ENCODE data around the gene TBX22. TPM values are rescaled to one million over a fixed set of nuclear protein-coding genes. Genes with fewer than 3 reads are reported as not detected.
A peak's percentile ranks its signal among the peaks of the same experiment; 100 is the strongest.

Gene TBX22
- total RNA-seq, 1 experiment from 2014 or later, result not detected

GRCh38 chrX:80011522-80011921, 3.0 kb upstream of the TBX22 start:
- CTCF ChIA-PET, result no interaction called here
- H3K9me3 Mint-ChIP-seq (ENCODE audit: unreplicated experiment), result peaks cover 44% of the 10 kb centered on the region
- no peaks in the 10 kb centered on the region for H3K27me3 Mint-ChIP-seq (ENCODE audit: insufficient read depth, unreplicated experiment)
- H3K4me1 Mint-ChIP-seq (ENCODE audit: insufficient read depth, unreplicated experiment), result no peaks in the 10 kb centered on the region
- no peaks in the 10 kb centered on the region for H3K36me3 Mint-ChIP-seq (ENCODE audit: insufficient read depth, unreplicated experiment)
- POLR2A ChIA-PET, result no interaction called here
- DNase-seq (ENCODE audit: unreplicated experiment), result no peak
- TF ChIP-seq CTCF (IDR thresholded peaks at IDR 0.05; ENCODE audit: unreplicated experiment), result no peak
- no peak overlapping the region for H3K27ac Mint-ChIP-seq (ENCODE audit: low read depth, unreplicated experiment)
- H3K4me3 Mint-ChIP-seq (ENCODE audit: unreplicated experiment), result no peak overlapping the region
- intact Hi-C loops (cut with micrococcal nuclease), result no loop called here
- no TSS peak for BruUV-seq (replicated peaks)

GRCh38 chrX:80016182-80016581, 1.6 kb downstream of the TBX22 start:
- intact Hi-C loops (cut with micrococcal nuclease), result no loop called here
- no peaks in the 10 kb centered on the region for H3K27me3 Mint-ChIP-seq (ENCODE audit: insufficient read depth, unreplicated experiment)
- H3K9me3 Mint-ChIP-seq (ENCODE audit: unreplicated experiment), result peaks cover 33% of the 10 kb centered on the region
- DNase-seq (ENCODE audit: unreplicated experiment), result peak; percentile 32
- H3K4me1 Mint-ChIP-seq (ENCODE audit: insufficient read depth, unreplicated experiment), result no peaks in the 10 kb centered on the region
- no peak overlapping the region for H3K4me3 Mint-ChIP-seq (ENCODE audit: unreplicated experiment)
- H3K27ac Mint-ChIP-seq (ENCODE audit: low read depth, unreplicated experiment), result no peak overlapping the region
- CTCF ChIA-PET, result interaction anchor here (0.6 kb wide), 1 partner anchor 185 kb away, joined by 9 read pairs; no protein-coding TSS in a partner anchor
- no peak for TF ChIP-seq CTCF (IDR thresholded peaks at IDR 0.05; ENCODE audit: unreplicated experiment)
- POLR2A ChIA-PET, result no interaction called here
- no TSS peak for BruUV-seq (replicated peaks)
- no peaks in the 10 kb centered on the region for H3K36me3 Mint-ChIP-seq (ENCODE audit: insufficient read depth, unreplicated experiment)

GRCh38 chrX:80021621-80022020, 7.1 kb downstream of the TBX22 start:
- Mint-ChIP-seq H3K27me3 (ENCODE audit: insufficient read depth, unreplicated experiment) (no peaks in the 10 kb centered on the region), H3K9me3 (ENCODE audit: unreplicated experiment) (peaks cover 24% of the 10 kb centered on the region), H3K4me1 (ENCODE audit: insufficient read depth, unreplicated experiment) (no peaks in the 10 kb centered on the region), H3K36me3 (ENCODE audit: insufficient read depth, unreplicated experiment) (no peaks in the 10 kb centered on the region), H3K4me3 (ENCODE audit: unreplicated experiment) (no peak overlapping the region), H3K27ac (ENCODE audit: low read depth, unreplicated experiment) (no peak overlapping the region)
- no TSS peak for BruUV-seq (replicated peaks)
- intact Hi-C loops (cut with micrococcal nuclease), result no loop called here
- CTCF ChIA-PET, result no interaction called here
- no peak for DNase-seq (ENCODE audit: unreplicated experiment)
- no peak for TF ChIP-seq CTCF (IDR thresholded peaks at IDR 0.05; ENCODE audit: unreplicated experiment)
- POLR2A ChIA-PET, result no interaction called here

GRCh38 chrX:80022363-80023031, 7.9 kb downstream of the TBX22 start:
- H3K9me3 Mint-ChIP-seq (ENCODE audit: unreplicated experiment), result peaks cover 16% of the 10 kb centered on the region
- no peaks in the 10 kb centered on the region for H3K27me3 Mint-ChIP-seq (ENCODE audit: insufficient read depth, unreplicated experiment)
- DNase-seq (ENCODE audit: unreplicated experiment), result no peak
- H3K36me3 Mint-ChIP-seq (ENCODE audit: insufficient read depth, unreplicated experiment), result no peaks in the 10 kb centered on the region
- no peak overlapping the region for H3K4me3 Mint-ChIP-seq (ENCODE audit: unreplicated experiment)
- no peak for TF ChIP-seq CTCF (IDR thresholded peaks at IDR 0.05; ENCODE audit: unreplicated experiment)
- ChIA-PET POLR2A (no interaction called here), CTCF (interaction anchor here (0.5 kb wide), 1 partner anchor 110 kb away, joined by 3 read pairs; no protein-coding TSS in a partner anchor)
- intact Hi-C loops (cut with micrococcal nuclease), result no loop called here
- no peaks in the 10 kb centered on the region for H3K4me1 Mint-ChIP-seq (ENCODE audit: insufficient read depth, unreplicated experiment)
- no peak overlapping the region for H3K27ac Mint-ChIP-seq (ENCODE audit: low read depth, unreplicated experiment)
- no TSS peak for BruUV-seq (replicated peaks)

All from MCF 10A (cell line).